Measurements from ENCODE around the gene NRF1. TPM values are rescaled to one million over a fixed set of nuclear protein-coding genes. Genes with fewer than 3 reads are reported as not detected.

The NRF1 gene
- total RNA-seq, 1 donor from 2014 or later: 25.6 TPM

GRCh38 chr7:129739427-129739826, 127.9 kb downstream of the NRF1 start:
- Mint-ChIP-seq H3K9me3 (no peaks in the 10 kb centered on the region), H3K27me3 (no peaks in the 10 kb centered on the region), H3K27ac (no peak overlapping the region), H3K4me1 (ENCODE audit: unreplicated experiment) (peaks cover 19% of the 10 kb centered on the region), H3K36me3 (peaks cover 10% of the 10 kb centered on the region), H3K4me3 (no peak overlapping the region)
- no peak for DNase-seq (ENCODE audit: extremely low spot score, unreplicated experiment)
- TF ChIP-seq CTCF (conservative IDR thresholded peaks at IDR 0.05): no peak

- no peak for DNase-seq (ENCODE audit: extremely low spot score, unreplicated experiment)
- peaks cover 14% of the 10 kb centered on the region for H3K36me3 Mint-ChIP-seq
- H3K27me3 Mint-ChIP-seq: no peaks in the 10 kb centered on the region
- no peak overlapping the region for H3K4me3 Mint-ChIP-seq
- no peaks in the 10 kb centered on the region for H3K9me3 Mint-ChIP-seq
- TF ChIP-seq CTCF (conservative IDR thresholded peaks at IDR 0.05): no peak
- peaks cover 19% of the 10 kb centered on the region for H3K4me1 Mint-ChIP-seq (ENCODE audit: unreplicated experiment)
- no peak overlapping the region for H3K27ac Mint-ChIP-seq
These were observed 129.3 kb downstream of the NRF1 start for GRCh38 chr7:129740574-129741410.

- TF ChIP-seq CTCF (conservative IDR thresholded peaks at IDR 0.05): peak; percentile 13
- Mint-ChIP-seq H3K27me3 (no peaks in the 10 kb centered on the region), H3K9me3 (no peaks in the 10 kb centered on the region), H3K4me1 (ENCODE audit: unreplicated experiment) (peaks cover 25% of the 10 kb centered on the region), H3K36me3 (peaks cover 18% of the 10 kb centered on the region), H3K27ac (no peak overlapping the region), H3K4me3 (no peak overlapping the region)
- DNase-seq (ENCODE audit: extremely low spot score, unreplicated experiment): no peak
These were observed 130.3 kb downstream of the NRF1 start for GRCh38 chr7:129741743-129742213.

- no peak for TF ChIP-seq CTCF (conservative IDR thresholded peaks at IDR 0.05)
- Mint-ChIP-seq H3K4me1 (ENCODE audit: unreplicated experiment) (peaks cover 29% of the 10 kb centered on the region), H3K27ac (no peak overlapping the region)
These were observed 130.7 kb downstream of the NRF1 start for GRCh38 chr7:129742256-129742655.

GRCh38 chr7:129746857-129747529, 135.5 kb downstream of the NRF1 start:
- TF ChIP-seq CTCF (conservative IDR thresholded peaks at IDR 0.05): no peak
- H3K4me3 Mint-ChIP-seq: no peak overlapping the region
- H3K27ac Mint-ChIP-seq: no peak overlapping the region
- H3K4me1 Mint-ChIP-seq (ENCODE audit: unreplicated experiment): peaks cover 12% of the 10 kb centered on the region
- H3K36me3 Mint-ChIP-seq: peaks cover 27% of the 10 kb centered on the region
- no peaks in the 10 kb centered on the region for H3K27me3 Mint-ChIP-seq
- no peaks in the 10 kb centered on the region for H3K9me3 Mint-ChIP-seq
- DNase-seq (ENCODE audit: extremely low spot score, unreplicated experiment): no peak

More at GRCh38 chr7:129742256-129742655, 130.7 kb downstream of the NRF1 start:
- Mint-ChIP-seq H3K36me3 (peaks cover 20% of the 10 kb centered on the region), H3K27me3 (no peaks in the 10 kb centered on the region), H3K4me3 (no peak overlapping the region), H3K9me3 (no peaks in the 10 kb centered on the region)
- no peak for DNase-seq (ENCODE audit: extremely low spot score, unreplicated experiment)
